Activated T-helper 1 cell treated with anti-CD3 and anti-CD28 coated beads, Interleukin-12 subunit alpha, Interleukin-12 subunit beta, Interleukin-2, Interleukin-4 antibody, amounts not matched to agents 30 ng/mL and 10 ng/mL and 1 ng/mL, durations not matched to agents 14 hours and 24 hours and 36 hours (primary cell): ENCODE data around the gene SYT13. TPM values are rescaled to one million over a fixed set of nuclear protein-coding genes. Genes with fewer than 3 reads are reported as not detected.
"Not testable (repeated sequence)": the region's sequence is repeated elsewhere in the genome, so short reads cannot be mapped to it uniquely, and the experiment has no call there.

ENCODE experiments used
- DNase-seq: peaks from one replicate; pipeline ENCODE4 v3.0.0; 2021; ENCODE audit warnings: low spot score
- H3K27ac Mint-ChIP-seq: one replicate; pipeline ENCODE4 v1.8.0; 2021; ENCODE audit warnings: mild to moderate bottlenecking, mixed read lengths
- H3K27me3 Mint-ChIP-seq: one replicate; pipeline ENCODE4 v1.8.0; 2022; ENCODE audit warnings: mild to moderate bottlenecking, moderate library complexity, mixed read lengths; ENCODE audit not compliant: insufficient read depth
- H3K36me3 Mint-ChIP-seq: one replicate; pipeline ENCODE4 v1.8.0; 2021; ENCODE audit warnings: low read depth, mixed read lengths
- H3K4me1 Mint-ChIP-seq: one replicate; pipeline ENCODE4 v1.8.0; 2021; ENCODE audit warnings: low read depth, mixed read lengths
- H3K4me3 Mint-ChIP-seq: one replicate; pipeline ENCODE4 v1.8.0; 2021; ENCODE audit warnings: mild to moderate bottlenecking, moderate library complexity, mixed read lengths
- H3K9me3 Mint-ChIP-seq: one replicate; pipeline ENCODE4 v1.8.0; 2021; ENCODE audit warnings: mixed read lengths
- intact Hi-C: fragments of 100-400 bp; cut with micrococcal nuclease; formaldehyde crosslinking; loops from one replicate; pipeline ENCODE4 v1.15.1; 2024
- total RNA-seq: library from RNA; stranded (reverse); gene quantifications from 2 replicates; pipeline ENCODE4 v1.2.3, GENCODE V29; 2022

The SYT13 gene
- total RNA-seq, 1 donor from 2014 or later = not detected

DNA sequence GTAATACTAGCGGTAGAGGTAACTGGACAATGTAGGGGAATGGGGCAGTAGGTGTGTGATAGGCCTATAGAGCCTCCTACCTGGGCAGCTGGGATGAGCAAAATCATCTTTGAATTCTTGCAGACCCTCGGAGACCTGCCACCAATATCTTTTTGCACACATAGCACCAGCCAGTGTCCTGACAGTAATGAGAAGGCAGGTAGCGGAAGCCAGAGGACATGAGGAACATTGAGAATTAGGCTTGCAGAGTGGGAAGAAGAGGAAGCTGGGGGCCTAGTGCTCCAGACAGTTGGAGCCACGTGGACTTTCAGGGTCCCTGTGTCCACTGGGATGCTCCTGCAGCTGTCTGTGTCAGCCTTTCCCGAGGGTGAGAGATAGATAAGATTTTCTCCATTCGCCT, 17.2 kb upstream of the SYT13 start:
- H3K4me1 Mint-ChIP-seq = no peaks in the 10 kb centered on the region
- no peak overlapping the region for H3K27ac Mint-ChIP-seq
- intact Hi-C loops = no loop called here
- H3K9me3 Mint-ChIP-seq = no peaks in the 10 kb centered on the region
- peaks cover 9% of the 10 kb centered on the region for H3K27me3 Mint-ChIP-seq
- H3K4me3 Mint-ChIP-seq = no peak overlapping the region
- H3K36me3 Mint-ChIP-seq = no peaks in the 10 kb centered on the region
- DNase-seq = no peak

DNA sequence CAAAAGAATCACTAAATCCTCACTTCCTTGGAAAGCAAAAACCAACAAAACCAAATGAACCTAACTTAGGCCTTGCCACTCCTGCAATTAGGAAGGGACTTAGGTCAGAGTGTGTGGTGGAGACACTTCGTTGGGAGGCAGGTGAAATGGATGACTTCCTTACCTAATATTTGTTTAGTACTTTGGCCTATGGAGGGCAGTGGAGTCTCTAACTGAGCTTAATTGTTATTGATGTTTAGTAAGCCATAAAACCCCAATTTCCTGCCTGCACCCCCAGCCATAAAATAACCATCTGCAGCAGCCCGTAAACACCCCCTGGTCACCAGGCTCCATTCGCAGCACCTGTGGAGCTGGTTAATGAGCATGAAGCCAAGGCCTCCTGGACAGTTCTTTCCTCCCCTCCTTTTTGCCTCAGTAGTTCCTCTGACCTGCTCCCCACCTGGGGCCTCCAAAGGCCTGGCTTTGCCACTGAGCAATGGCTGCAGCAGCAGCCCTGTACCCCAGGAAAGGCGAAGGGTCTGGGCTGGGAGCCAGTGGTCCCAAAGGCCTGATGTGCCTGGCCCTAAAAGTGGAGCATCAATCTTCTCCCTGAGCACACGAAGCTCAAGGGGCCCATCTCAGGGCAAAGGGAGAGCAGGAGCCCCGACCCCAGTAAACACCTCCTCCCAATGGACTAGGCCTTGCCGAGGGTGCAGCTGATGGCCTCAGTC, 15.6 kb upstream of the SYT13 start:
- Mint-ChIP-seq H3K27ac (no peak overlapping the region), H3K9me3 (no peaks in the 10 kb centered on the region)

GRCh38 chr11:45300715-45301114, 14.6 kb upstream of the SYT13 start:
- Mint-ChIP-seq H3K4me3 (no peak overlapping the region), H3K27me3 (peaks cover 8% of the 10 kb centered on the region), H3K27ac (no peak overlapping the region), H3K9me3 (no peaks in the 10 kb centered on the region), H3K36me3 (no peaks in the 10 kb centered on the region), H3K4me1 (no peaks in the 10 kb centered on the region)
- intact Hi-C loops = no loop called here
- DNase-seq = no peak

More for the DNA sequence above, 15.6 kb upstream of the SYT13 start:
- Mint-ChIP-seq H3K4me3 (no peak overlapping the region), H3K36me3 (no peaks in the 10 kb centered on the region), H3K27me3 (peaks cover 5% of the 10 kb centered on the region), H3K4me1 (no peaks in the 10 kb centered on the region)
- intact Hi-C loops = no loop called here
- DNase-seq = no peak

GRCh38 chr11:45298718-45299117, 12.6 kb upstream of the SYT13 start:
- Mint-ChIP-seq H3K27ac (no peak overlapping the region), H3K4me3 (no peak overlapping the region), H3K4me1 (no peaks in the 10 kb centered on the region), H3K27me3 (peaks cover 8% of the 10 kb centered on the region), H3K36me3 (no peaks in the 10 kb centered on the region), H3K9me3 (no peaks in the 10 kb centered on the region)
- no peak for DNase-seq
- intact Hi-C loops = no loop called here

GRCh38 chr11:45296075-45296474, 9.9 kb upstream of the SYT13 start:
- Mint-ChIP-seq H3K36me3 (no peaks in the 10 kb centered on the region), H3K27me3 (peaks cover 18% of the 10 kb centered on the region), H3K27ac (no peak overlapping the region), H3K9me3 (no peaks in the 10 kb centered on the region), H3K4me3 (no peak overlapping the region), H3K4me1 (no peaks in the 10 kb centered on the region)
- no peak for DNase-seq
- intact Hi-C loops = no loop called here

DNA sequence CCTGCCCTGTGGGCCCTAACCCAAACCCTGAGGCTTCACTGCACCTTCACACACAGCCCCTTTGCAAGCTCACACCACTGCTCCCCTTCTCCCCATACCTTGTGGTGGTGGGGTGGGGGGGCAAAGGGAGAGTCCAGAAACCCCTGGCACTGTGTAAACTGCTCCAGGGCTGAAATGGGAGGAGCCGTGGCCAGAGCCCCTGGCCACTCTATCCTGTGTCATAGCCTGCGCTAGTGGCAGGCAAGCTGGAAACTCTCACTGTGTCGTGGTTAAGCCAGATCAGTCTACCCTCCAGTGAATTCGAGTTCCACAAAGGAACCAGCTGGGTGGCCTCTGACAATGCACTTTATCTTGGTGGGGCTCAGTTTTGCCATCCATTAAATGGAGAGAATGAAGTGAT, 8.4 kb upstream of the SYT13 start:
- no peaks in the 10 kb centered on the region for H3K36me3 Mint-ChIP-seq
- no peak overlapping the region for H3K4me3 Mint-ChIP-seq
- DNase-seq = no peak
- no peaks in the 10 kb centered on the region for H3K9me3 Mint-ChIP-seq
- no peak overlapping the region for H3K27ac Mint-ChIP-seq
- intact Hi-C loops = no loop called here
- no peaks in the 10 kb centered on the region for H3K4me1 Mint-ChIP-seq
- H3K27me3 Mint-ChIP-seq = peaks cover 28% of the 10 kb centered on the region

DNA sequence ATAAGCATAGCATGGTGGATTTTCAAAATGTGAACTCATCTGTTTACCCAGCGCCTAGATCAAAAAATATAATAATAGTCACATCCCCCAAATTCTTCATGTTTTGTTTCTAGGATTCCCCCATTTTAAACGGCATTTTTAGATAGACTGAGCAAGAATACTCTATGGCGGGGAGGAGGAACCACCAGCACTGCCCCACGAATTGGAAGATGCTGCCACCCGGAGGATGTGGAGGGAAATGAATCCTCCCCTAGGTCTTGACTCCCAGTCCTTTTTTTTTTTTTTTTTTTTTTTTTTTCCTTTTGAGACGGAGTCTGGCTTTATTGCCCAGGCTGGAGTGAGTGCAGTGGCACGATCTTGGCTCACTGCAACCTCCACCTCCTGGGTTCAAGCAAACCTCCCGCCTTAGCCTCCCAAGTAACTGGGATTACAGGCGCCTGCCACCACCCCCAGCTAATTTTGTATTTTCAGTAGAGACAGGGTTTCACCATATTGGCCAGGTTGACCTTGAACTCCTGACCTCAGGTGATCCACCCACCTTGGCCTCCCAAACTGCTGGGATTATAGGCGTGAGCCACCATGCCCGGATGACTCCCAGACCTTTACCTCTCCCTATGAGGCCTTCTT, 7.5 kb upstream of the SYT13 start:
- H3K4me1 Mint-ChIP-seq, H3K36me3 Mint-ChIP-seq, H3K27ac Mint-ChIP-seq, H3K9me3 Mint-ChIP-seq, H3K4me3 Mint-ChIP-seq: not testable (repeated sequence)
- intact Hi-C loops = loop anchor here (1.0 to 2.0 kb wide), 3 partner anchors 41 to 357 kb away; no protein-coding TSS in a partner anchor
- peaks cover 30% of the 10 kb centered on the region for H3K27me3 Mint-ChIP-seq
- peak; percentile 30 for DNase-seq

DNA sequence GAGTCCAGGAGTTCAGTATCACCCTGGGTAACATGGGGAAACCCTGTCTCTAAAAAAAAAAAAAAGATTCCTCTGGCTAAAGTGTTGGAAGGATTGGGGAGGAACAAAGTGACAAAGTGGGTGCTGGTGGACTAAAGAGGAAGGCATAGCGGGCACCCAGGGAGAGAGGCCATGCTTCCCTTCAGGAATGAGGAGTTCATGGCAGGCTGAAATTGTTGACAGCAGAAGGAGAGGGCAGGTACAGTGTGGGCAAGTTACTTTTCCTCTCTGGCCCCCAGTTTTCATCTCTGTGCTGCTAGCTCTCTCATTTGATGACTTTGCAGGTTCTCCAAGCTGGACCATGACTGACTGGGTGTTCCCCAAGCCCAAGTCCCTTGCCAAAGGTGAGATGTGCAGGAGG, 4.4 kb upstream of the SYT13 start:
- intact Hi-C loops = no loop called here
- DNase-seq = no peak
- no peaks in the 10 kb centered on the region for H3K9me3 Mint-ChIP-seq

GRCh38 chr11:45289369-45289768, 3.2 kb upstream of the SYT13 start:
- DNase-seq = no peak
- Mint-ChIP-seq H3K27ac (no peak overlapping the region), H3K36me3 (no peaks in the 10 kb centered on the region), H3K4me1 (no peaks in the 10 kb centered on the region), H3K9me3 (no peaks in the 10 kb centered on the region), H3K27me3 (peaks cover 56% of the 10 kb centered on the region), H3K4me3 (no peak overlapping the region)
- intact Hi-C loops = no loop called here

More for the DNA sequence above, 4.4 kb upstream of the SYT13 start:
- Mint-ChIP-seq H3K4me3 (no peak overlapping the region), H3K36me3 (no peaks in the 10 kb centered on the region), H3K4me1 (no peaks in the 10 kb centered on the region), H3K27me3 (peaks cover 47% of the 10 kb centered on the region), H3K27ac (no peak overlapping the region)

GRCh38 chr11:45288339-45288738, 2.2 kb upstream of the SYT13 start:
- peaks cover 58% of the 10 kb centered on the region for H3K27me3 Mint-ChIP-seq
- no peak overlapping the region for H3K4me3 Mint-ChIP-seq
- no peaks in the 10 kb centered on the region for H3K4me1 Mint-ChIP-seq
- intact Hi-C loops = no loop called here
- H3K9me3 Mint-ChIP-seq = no peaks in the 10 kb centered on the region
- no peaks in the 10 kb centered on the region for H3K36me3 Mint-ChIP-seq
- no peak for DNase-seq
- no peak overlapping the region for H3K27ac Mint-ChIP-seq

GRCh38 chr11:45287316-45287903, 1.3 kb upstream of the SYT13 start:
- Mint-ChIP-seq H3K4me1 (no peaks in the 10 kb centered on the region), H3K9me3 (no peaks in the 10 kb centered on the region), H3K36me3 (no peaks in the 10 kb centered on the region), H3K27ac (no peak overlapping the region), H3K27me3 (peaks cover 54% of the 10 kb centered on the region), H3K4me3 (no peak overlapping the region)
- no peak for DNase-seq
- intact Hi-C loops = no loop called here

DNA sequence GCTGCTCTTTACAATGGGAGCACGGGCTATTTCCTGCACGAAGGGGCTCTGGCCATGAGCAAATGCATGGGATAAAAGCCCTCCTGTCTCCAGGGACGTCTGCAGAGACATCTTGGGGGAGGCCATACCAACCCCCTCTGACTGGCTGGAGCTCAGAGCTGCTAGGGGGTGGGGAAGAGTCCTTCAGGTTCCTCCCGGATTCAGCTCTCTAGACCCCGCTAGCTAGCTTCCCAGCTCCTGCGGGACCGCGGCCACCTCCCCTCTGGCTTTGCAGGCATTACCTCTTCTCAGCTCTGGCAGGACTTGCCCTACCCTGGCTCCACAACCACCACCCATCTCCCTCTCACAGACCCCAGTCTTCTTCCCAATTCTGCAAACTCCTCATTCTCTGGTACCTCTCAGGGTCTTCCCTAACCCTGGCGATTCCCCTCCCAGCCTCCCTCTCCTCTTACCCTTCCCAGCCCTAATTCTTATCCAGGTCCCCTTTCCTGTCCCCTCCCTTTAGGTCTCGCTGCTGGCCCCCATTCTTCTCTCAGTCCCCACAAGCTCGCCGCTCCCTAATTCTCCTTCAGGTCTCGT, 802 bp downstream of the SYT13 start:
- intact Hi-C loops = no loop called here
- no peak overlapping the region for H3K27ac Mint-ChIP-seq
- no peaks in the 10 kb centered on the region for H3K4me1 Mint-ChIP-seq
- DNase-seq = no peak
- H3K9me3 Mint-ChIP-seq = no peaks in the 10 kb centered on the region
- H3K4me3 Mint-ChIP-seq = no peak overlapping the region
- H3K36me3 Mint-ChIP-seq = no peaks in the 10 kb centered on the region
- peaks cover 49% of the 10 kb centered on the region for H3K27me3 Mint-ChIP-seq

DNA sequence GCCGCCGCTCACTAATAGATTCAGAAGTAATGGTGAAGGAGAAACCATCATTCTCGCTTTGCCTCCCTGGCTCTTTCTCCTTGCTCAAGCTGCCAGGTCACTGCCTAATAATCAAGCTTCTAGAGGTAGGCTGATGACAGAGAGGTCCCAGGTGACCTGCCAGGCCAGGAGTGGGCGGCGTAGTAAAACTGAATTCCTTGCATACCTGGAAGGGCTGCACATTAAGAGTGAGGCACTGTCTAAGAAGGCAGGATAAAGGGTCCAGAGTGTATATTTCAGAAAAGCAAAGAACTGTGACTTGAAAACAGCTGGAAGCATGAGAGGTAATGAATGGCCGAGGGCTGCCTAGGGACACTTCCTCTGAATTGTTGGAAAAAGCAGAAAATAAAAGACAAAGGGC, 4.1 kb downstream of the SYT13 start:
- no peaks in the 10 kb centered on the region for H3K36me3 Mint-ChIP-seq
- no peak overlapping the region for H3K27ac Mint-ChIP-seq
- no peak overlapping the region for H3K4me3 Mint-ChIP-seq
- DNase-seq = no peak
- H3K27me3 Mint-ChIP-seq = peaks cover 31% of the 10 kb centered on the region
- no peaks in the 10 kb centered on the region for H3K9me3 Mint-ChIP-seq
- no peaks in the 10 kb centered on the region for H3K4me1 Mint-ChIP-seq
- intact Hi-C loops = no loop called here
